ENCODE data around the gene RAB40C. TPM values are rescaled to one million over a fixed set of nuclear protein-coding genes. Genes with fewer than 3 reads are reported as not detected.
A peak's percentile ranks its signal among the peaks of the same experiment; 100 is the strongest.

Gene RAB40C
- total RNA-seq, 1 experiment from 2014 or later = 22.5 TPM

DNA sequence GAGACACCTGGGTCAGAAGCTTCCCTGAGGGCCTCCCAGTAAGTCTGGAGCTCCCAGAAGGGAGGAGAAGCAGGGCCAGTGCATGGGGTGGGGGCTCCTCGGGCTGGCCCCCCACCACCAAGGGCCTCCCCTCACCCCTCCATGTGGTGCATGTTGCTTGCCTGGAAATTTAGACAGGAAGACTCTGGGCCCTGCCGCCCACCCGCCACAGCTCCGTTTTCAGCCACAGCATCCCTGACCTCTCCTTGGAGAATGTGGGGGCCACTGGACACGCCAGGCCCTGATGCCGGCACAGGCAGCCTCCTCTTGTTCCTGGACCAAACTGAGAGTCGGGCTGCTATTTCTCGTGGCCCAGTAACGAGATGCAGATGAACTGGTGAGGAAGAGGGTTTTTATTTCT is 49.0 kb downstream of the RAB40C start (continued):
- TF ChIP-seq, protein P1, sequence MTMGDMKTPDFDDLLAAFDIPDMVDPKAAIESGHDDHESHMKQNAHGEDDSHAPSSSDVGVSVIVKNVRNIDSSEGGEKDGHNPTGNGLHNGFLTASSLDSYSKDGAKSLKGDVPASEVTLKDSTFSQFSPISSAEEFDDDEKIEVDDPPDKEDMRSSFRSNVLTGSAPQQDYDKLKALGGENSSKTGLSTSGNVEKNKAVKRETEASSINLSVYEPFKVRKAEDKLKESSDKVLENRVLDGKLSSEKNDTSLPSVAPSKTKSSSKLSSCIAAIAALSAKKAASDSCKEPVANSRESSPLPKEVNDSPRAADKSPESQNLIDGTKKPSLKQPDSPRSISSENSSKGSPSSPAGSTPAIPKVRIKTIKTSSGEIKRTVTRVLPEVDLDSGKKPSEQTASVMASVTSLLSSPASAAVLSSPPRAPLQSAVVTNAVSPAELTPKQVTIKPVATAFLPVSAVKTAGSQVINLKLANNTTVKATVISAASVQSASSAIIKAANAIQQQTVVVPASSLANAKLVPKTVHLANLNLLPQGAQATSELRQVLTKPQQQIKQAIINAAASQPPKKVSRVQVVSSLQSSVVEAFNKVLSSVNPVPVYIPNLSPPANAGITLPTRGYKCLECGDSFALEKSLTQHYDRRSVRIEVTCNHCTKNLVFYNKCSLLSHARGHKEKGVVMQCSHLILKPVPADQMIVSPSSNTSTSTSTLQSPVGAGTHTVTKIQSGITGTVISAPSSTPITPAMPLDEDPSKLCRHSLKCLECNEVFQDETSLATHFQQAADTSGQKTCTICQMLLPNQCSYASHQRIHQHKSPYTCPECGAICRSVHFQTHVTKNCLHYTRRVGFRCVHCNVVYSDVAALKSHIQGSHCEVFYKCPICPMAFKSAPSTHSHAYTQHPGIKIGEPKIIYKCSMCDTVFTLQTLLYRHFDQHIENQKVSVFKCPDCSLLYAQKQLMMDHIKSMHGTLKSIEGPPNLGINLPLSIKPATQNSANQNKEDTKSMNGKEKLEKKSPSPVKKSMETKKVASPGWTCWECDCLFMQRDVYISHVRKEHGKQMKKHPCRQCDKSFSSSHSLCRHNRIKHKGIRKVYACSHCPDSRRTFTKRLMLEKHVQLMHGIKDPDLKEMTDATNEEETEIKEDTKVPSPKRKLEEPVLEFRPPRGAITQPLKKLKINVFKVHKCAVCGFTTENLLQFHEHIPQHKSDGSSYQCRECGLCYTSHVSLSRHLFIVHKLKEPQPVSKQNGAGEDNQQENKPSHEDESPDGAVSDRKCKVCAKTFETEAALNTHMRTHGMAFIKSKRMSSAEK (CRISPR knock-in tag; IDR thresholded peaks at IDR 0.05; ENCODE audit: borderline replicate concordance) = no peak
- no peak for TF ChIP-seq ZNF317 (CRISPR knock-in tag; IDR thresholded peaks at IDR 0.05; ENCODE audit: borderline replicate concordance, low read depth)

DNA sequence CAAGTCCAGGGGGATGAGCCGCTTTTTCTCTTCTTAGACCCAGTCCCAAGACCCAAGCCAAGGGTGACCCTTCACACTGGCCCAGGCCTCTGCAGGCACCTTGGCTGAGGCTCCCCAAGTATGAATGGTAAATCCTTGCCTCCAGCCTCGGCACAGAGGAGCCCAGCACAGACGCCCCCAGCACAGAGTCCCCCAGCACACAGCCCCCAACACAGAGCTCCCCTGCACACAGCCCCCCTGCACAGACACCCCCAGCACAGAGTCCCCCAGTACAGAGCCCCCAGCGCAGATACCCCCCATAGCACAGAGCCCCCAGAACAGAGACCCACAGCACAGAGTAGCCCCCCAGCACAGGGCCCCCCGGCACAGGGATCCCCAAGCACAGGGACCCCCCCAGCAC is 50.7 kb downstream of the RAB40C start:
- Mint-ChIP-seq H3K27me3 (ENCODE audit: low read depth) (peaks cover 4% of the 10 kb centered on the region; the same call in 1 of the 2 replicates), H3K9me3 (no peaks in the 10 kb centered on the region), H3K27ac (no peak overlapping the region), H3K4me3 (peak overlapping the region; percentile 51), H3K4me1 (peaks cover 26% of the 10 kb centered on the region), H3K36me3 (no peaks in the 10 kb centered on the region)
- DNase-seq (ENCODE audit: low spot score) = no peak
- no peak for TF ChIP-seq OVOL2 (CRISPR knock-in tag; IDR thresholded peaks at IDR 0.05; ENCODE audit: borderline replicate concordance)
- POLR2A ChIA-PET = no interaction called here
- ATAC-seq = no peak
- CTCF ChIA-PET = no interaction called here

DNA sequence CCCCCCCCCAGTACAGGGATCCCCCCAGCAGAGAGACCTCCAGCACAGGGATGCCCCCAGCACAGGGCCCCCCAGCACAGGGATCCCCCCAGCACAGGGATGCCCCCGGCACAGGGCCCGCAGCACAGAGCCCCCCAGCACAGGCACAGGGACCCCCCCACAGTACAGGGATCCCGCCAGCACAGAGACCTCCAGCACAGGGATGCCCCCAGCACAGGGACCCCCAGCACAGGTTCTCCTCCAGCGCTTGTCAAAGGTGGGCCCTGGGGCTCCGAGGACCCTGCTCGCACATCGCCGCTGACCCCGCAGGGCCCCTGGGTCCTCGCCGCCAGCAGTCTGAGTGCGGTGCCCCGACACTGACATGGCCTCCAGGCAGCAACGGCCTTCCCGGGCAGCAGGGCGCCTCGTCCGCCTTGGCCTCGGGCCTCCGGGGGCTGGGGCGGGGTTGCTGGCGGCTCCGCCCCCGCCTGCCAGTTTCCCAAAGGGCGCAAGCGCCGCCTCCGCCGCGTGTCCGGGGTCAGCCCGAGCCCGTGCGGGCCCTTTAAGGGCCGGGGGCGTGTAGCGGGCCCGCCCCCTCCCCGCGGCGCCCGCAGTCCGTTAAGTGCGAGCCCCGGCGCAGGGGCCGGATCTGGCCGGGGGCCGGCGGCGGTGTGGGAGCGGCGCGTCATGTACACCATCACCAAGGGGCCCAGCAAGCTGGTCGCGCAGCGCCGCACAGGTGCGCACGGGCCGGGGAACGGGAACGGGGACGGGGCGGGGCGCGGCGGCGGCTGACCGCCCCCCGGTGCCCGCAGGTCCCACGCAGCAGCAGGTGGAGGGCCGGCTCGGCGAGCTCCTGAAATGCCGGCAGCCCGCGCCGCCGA is 51.7 kb downstream of the RAB40C start, which contains the start of gene MCRIP2:
TSS of gene MCRIP2 (plus strand) at position 503 of the 863 bp plus-strand sequence. CDS start at position 667, 164 bp downstream.
- POLR2A ChIA-PET = no interaction called here
- DNase-seq (ENCODE audit: low spot score) (peak; percentile 90), ATAC-seq (peak; percentile 58)
- Mint-ChIP-seq H3K27me3 (ENCODE audit: low read depth) (peaks cover 2% of the 10 kb centered on the region; the same call in 1 of the 2 replicates), H3K9me3 (no peaks in the 10 kb centered on the region), H3K4me1 (peaks cover 26% of the 10 kb centered on the region), H3K4me3 (peak within 1 kb of the TSS; percentile 69), H3K27ac (no peak within 1 kb of the TSS), H3K36me3 (no peaks in the 10 kb centered on the region)
- CTCF ChIA-PET = interaction anchor here (1.0 to 1.9 kb wide), 4 partner anchors 19 to 62 kb away, joined by 3 to 8 read pairs (median 6); no protein-coding TSS in a partner anchor
- TF ChIP-seq ZNF232 (CRISPR knock-in tag; IDR thresholded peaks at IDR 0.05) (no peak; the same call in 1 of the 2 replicates), MXD4 (CRISPR knock-in tag; IDR thresholded peaks at IDR 0.05; ENCODE audit: borderline replicate concordance) (no peak), SP1 (CRISPR knock-in tag; conservative IDR thresholded peaks at IDR 0.05) (peak; percentile 89), NR2C2 (CRISPR knock-in tag; IDR thresholded peaks at IDR 0.05) (no peak), FOXJ3 (CRISPR knock-in tag; IDR thresholded peaks at IDR 0.05; ENCODE audit: borderline replicate concordance) (no peak), CREM (CRISPR knock-in tag; IDR thresholded peaks at IDR 0.05) (no peak), ZNF416 (CRISPR knock-in tag; IDR thresholded peaks at IDR 0.05) (no peak), FOXP1 (CRISPR knock-in tag; IDR thresholded peaks at IDR 0.05; ENCODE audit: borderline replicate concordance) (no peak), ZNF219 (CRISPR knock-in tag; IDR thresholded peaks at IDR 0.05; ENCODE audit: borderline replicate concordance) (no peak), EMX1 (CRISPR knock-in tag; IDR thresholded peaks at IDR 0.05) (no peak), GABPB1 (CRISPR knock-in tag; IDR thresholded peaks at IDR 0.05) (peak; percentile 41), PRRX2 (CRISPR knock-in tag; IDR thresholded peaks at IDR 0.05) (no peak), NFATC4 (CRISPR knock-in tag; IDR thresholded peaks at IDR 0.05) (no peak)
- TF ChIP-seq, protein P2, sequence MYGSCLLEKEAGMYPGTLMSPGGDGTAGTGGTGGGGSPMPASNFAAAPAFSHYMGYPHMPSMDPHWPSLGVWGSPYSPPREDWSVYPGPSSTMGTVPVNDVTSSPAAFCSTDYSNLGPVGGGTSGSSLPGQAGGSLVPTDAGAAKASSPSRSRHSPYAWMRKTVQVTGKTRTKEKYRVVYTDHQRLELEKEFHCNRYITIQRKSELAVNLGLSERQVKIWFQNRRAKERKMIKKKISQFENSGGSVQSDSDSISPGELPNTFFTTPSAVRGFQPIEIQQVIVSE (CRISPR knock-in tag; IDR thresholded peaks at IDR 0.05; ENCODE audit: borderline replicate concordance) = no peak
- TF ChIP-seq, protein P3, sequence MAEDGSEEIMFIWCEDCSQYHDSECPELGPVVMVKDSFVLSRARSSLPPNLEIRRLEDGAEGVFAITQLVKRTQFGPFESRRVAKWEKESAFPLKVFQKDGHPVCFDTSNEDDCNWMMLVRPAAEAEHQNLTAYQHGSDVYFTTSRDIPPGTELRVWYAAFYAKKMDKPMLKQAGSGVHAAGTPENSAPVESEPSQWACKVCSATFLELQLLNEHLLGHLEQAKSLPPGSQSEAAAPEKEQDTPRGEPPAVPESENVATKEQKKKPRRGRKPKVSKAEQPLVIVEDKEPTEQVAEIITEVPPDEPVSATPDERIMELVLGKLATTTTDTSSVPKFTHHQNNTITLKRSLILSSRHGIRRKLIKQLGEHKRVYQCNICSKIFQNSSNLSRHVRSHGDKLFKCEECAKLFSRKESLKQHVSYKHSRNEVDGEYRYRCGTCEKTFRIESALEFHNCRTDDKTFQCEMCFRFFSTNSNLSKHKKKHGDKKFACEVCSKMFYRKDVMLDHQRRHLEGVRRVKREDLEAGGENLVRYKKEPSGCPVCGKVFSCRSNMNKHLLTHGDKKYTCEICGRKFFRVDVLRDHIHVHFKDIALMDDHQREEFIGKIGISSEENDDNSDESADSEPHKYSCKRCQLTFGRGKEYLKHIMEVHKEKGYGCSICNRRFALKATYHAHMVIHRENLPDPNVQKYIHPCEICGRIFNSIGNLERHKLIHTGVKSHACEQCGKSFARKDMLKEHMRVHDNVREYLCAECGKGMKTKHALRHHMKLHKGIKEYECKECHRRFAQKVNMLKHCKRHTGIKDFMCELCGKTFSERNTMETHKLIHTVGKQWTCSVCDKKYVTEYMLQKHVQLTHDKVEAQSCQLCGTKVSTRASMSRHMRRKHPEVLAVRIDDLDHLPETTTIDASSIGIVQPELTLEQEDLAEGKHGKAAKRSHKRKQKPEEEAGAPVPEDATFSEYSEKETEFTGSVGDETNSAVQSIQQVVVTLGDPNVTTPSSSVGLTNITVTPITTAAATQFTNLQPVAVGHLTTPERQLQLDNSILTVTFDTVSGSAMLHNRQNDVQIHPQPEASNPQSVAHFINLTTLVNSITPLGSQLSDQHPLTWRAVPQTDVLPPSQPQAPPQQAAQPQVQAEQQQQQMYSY (CRISPR knock-in tag; IDR thresholded peaks at IDR 0.05) = no peak; the same call in 1 of the 2 replicates
- TF ChIP-seq, protein P4, sequence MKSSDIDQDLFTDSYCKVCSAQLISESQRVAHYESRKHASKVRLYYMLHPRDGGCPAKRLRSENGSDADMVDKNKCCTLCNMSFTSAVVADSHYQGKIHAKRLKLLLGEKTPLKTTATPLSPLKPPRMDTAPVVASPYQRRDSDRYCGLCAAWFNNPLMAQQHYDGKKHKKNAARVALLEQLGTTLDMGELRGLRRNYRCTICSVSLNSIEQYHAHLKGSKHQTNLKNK (CRISPR knock-in tag; IDR thresholded peaks at IDR 0.05) = no peak
- TF ChIP-seq, protein P5, sequence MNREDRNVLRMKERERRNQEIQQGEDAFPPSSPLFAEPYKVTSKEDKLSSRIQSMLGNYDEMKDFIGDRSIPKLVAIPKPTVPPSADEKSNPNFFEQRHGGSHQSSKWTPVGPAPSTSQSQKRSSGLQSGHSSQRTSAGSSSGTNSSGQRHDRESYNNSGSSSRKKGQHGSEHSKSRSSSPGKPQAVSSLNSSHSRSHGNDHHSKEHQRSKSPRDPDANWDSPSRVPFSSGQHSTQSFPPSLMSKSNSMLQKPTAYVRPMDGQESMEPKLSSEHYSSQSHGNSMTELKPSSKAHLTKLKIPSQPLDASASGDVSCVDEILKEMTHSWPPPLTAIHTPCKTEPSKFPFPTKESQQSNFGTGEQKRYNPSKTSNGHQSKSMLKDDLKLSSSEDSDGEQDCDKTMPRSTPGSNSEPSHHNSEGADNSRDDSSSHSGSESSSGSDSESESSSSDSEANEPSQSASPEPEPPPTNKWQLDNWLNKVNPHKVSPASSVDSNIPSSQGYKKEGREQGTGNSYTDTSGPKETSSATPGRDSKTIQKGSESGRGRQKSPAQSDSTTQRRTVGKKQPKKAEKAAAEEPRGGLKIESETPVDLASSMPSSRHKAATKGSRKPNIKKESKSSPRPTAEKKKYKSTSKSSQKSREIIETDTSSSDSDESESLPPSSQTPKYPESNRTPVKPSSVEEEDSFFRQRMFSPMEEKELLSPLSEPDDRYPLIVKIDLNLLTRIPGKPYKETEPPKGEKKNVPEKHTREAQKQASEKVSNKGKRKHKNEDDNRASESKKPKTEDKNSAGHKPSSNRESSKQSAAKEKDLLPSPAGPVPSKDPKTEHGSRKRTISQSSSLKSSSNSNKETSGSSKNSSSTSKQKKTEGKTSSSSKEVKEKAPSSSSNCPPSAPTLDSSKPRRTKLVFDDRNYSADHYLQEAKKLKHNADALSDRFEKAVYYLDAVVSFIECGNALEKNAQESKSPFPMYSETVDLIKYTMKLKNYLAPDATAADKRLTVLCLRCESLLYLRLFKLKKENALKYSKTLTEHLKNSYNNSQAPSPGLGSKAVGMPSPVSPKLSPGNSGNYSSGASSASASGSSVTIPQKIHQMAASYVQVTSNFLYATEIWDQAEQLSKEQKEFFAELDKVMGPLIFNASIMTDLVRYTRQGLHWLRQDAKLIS (CRISPR knock-in tag; IDR thresholded peaks at IDR 0.05; ENCODE audit: borderline replicate concordance) = no peak

Data from WTC11 (cell line).